Activated gamma-delta T cell (primary cell): ENCODE results near the gene ANO2.

ENCODE experiments used
- DNase-seq: peaks from one replicate; lab custom pipeline; 2025; lab: John Stamatoyannopoulos, UW

Gene ANO2

GRCh38 chr12:5515458-5515857 is 429.6 kb downstream of the ANO2 start:
- DNase-seq = no peak

DNA sequence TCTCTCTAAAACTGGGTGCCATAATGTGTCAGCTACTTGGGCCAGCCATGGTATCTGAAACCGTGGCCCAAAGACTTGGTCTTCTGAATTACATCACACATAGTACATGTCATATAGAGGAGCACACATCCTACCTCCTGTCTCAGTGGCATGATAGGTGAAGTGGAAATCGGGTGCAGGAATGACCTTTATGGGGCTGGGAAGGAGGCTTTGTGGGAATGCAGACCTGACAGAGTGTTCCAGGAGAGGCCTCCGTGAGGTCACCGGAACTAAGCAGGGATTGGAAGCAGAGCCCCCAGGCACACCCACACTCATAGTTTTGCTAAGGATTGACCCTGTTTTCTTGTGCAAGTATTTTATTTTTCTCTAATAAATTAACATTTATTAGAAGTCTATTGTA is 430.5 kb downstream of the ANO2 start:
- no peak for DNase-seq

- no peak for DNase-seq
Observed at GRCh38 chr12:5514016-5514415, 431.0 kb downstream of the ANO2 start.

DNA sequence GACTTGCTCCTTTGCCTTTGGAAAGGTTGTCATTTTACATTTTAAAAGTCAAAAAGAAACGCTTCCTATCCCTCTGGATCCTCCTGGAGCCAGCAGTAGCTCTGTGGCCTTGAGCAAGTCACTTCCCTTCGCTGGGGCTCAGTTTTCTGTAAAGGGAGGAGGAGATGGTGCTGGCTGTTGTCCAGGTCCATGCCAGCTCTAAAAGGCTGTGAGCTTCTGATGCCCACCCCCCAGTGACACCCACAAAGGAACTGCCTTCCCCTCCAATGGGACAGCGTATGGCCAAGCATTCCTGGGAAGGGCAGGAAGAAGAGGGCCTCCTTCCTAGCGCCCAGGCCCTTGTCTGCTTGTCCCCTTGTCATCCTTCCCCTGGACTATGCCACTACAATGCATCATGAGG is 431.7 kb downstream of the ANO2 start:
- no peak for DNase-seq
